ENCODE data around the gene CCR7.

DNA sequence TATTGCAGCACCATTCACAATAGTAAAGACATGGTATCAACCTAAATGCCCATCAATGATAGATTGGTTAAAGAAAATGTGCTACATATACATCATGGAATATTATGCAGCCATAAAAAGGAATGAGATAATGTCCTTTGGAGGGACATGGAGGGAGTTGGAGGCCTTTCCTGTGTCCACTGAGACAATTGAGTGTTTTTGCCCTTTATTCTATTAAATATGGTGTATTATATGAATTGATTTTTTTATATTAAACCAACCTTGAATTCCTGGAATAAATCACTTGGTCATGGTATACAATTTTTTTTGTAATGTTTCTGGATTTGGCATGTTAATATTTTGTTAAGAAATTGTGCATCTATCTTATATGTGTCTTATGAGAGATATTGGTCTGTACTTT lies 9.0 kb upstream of the CCR7 start:
- TF ChIP-seq POLR2AphosphoS5 (IDR thresholded peaks at IDR 0.05) (no peak), POLR2A (IDR thresholded peaks at IDR 0.05) (no peak)
- TF ChIP-seq, protein P1, sequence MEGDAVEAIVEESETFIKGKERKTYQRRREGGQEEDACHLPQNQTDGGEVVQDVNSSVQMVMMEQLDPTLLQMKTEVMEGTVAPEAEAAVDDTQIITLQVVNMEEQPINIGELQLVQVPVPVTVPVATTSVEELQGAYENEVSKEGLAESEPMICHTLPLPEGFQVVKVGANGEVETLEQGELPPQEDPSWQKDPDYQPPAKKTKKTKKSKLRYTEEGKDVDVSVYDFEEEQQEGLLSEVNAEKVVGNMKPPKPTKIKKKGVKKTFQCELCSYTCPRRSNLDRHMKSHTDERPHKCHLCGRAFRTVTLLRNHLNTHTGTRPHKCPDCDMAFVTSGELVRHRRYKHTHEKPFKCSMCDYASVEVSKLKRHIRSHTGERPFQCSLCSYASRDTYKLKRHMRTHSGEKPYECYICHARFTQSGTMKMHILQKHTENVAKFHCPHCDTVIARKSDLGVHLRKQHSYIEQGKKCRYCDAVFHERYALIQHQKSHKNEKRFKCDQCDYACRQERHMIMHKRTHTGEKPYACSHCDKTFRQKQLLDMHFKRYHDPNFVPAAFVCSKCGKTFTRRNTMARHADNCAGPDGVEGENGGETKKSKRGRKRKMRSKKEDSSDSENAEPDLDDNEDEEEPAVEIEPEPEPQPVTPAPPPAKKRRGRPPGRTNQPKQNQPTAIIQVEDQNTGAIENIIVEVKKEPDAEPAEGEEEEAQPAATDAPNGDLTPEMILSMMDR (IDR thresholded peaks at IDR 0.05) = no peak
